Neural cell (in vitro differentiated cells): ENCODE results near the gene ADIG. TPM values are rescaled to one million over a fixed set of nuclear protein-coding genes. Genes with fewer than 3 reads are reported as not detected.

ENCODE experiments used
- H2AFZ ChIP-seq: fragments of 200-600, 300-800 bp; sonication (generic), shearing (Covaris generic); 2 replicates; pipeline ENCODE4 v1.6.0; 2014; ENCODE audit warnings: low read depth, mild to moderate bottlenecking, antibody characterized with exemption, low read length, moderate library complexity
- H3F3A ChIP-seq: fragments of 200-600 bp; shearing (Covaris generic); 2 replicates; pipeline ENCODE4 v1.6.1; 2016; ENCODE audit warnings: mild to moderate bottlenecking, moderate library complexity, mixed read lengths, antibody characterized with exemption, low read length; ENCODE audit not compliant: insufficient read depth, poor library complexity, severe bottlenecking
- H3K27ac ChIP-seq: fragments of 200-600, 300-800 bp; sonication (generic), shearing (Covaris generic); 2 replicates; pipeline ENCODE4 v1.5.1; 2014; ENCODE audit warnings: mild to moderate bottlenecking, low read length, moderate library complexity
- H3K27me3 ChIP-seq: fragments of 300-800, 200-600 bp; sonication (generic), shearing (Covaris generic); 2 replicates; pipeline ENCODE4 v1.6.0; 2014; ENCODE audit warnings: mild to moderate bottlenecking, low read depth, low read length, moderate library complexity; ENCODE audit not compliant: insufficient read depth
- H3K36me3 ChIP-seq: fragments of 300-800, 200-600 bp; sonication (generic), shearing (Covaris generic); 2 replicates; pipeline ENCODE4 v1.5.1; 2014; ENCODE audit warnings: mild to moderate bottlenecking, antibody characterized with exemption, low read length, moderate library complexity; ENCODE audit not compliant: insufficient read depth
- H3K4me2 ChIP-seq: fragments of 300-800, 200-600 bp; sonication (generic), shearing (Covaris generic); 2 replicates; pipeline ENCODE4 v1.6.0; 2014; ENCODE audit warnings: mild to moderate bottlenecking, low read length
- H3K4me3 ChIP-seq: fragments of 300-800, 200-600 bp; sonication (generic), shearing (Covaris generic); 2 replicates; pipeline ENCODE4 v1.5.1; 2014; ENCODE audit warnings: mild to moderate bottlenecking, low read length, moderate library complexity
- H3K79me2 ChIP-seq: fragments of 200-600 bp; shearing (Covaris generic); replicated peaks from 2 replicates; pipeline ENCODE4 v1.6.0; 2014; ENCODE audit warnings: mild to moderate bottlenecking, low read length, moderate library complexity; ENCODE audit not compliant: insufficient read depth
- H3K9ac ChIP-seq: fragments of 300-800, 200-600 bp; sonication (generic), shearing (Covaris generic); 2 replicates; pipeline ENCODE4 v1.6.1; 2016; ENCODE audit warnings: mild to moderate bottlenecking, low read length, mixed read lengths
- H3K9me2 ChIP-seq: fragments of 200-600 bp; shearing (Covaris generic); 2 replicates; pipeline ENCODE4 v1.6.1; 2016; ENCODE audit warnings: mild to moderate bottlenecking, low read length, mixed read lengths; ENCODE audit not compliant: insufficient read depth
- H3K9me3 ChIP-seq: fragments of 200-600, 300-800 bp; sonication (generic), shearing (Covaris generic); 2 replicates; pipeline ENCODE4 v1.6.1; 2016; ENCODE audit warnings: mild to moderate bottlenecking, mixed run types, low read length, moderate library complexity, mixed read lengths
- H4K20me1 ChIP-seq: fragments of 200-600 bp; shearing (Covaris generic); 2 replicates; pipeline ENCODE4 v1.6.1; 2016; ENCODE audit warnings: mild to moderate bottlenecking, mixed run types; ENCODE audit not compliant: insufficient read depth
- CTCF ChIP-seq: fragments of 450-650 bp; IDR thresholded peaks from 2 replicates; pipeline ENCODE4 v1.5.1; 2014; ENCODE audit warnings: antibody characterized with exemption, mild to moderate bottlenecking, moderate library complexity; ENCODE audit not compliant: poor library complexity, severe bottlenecking
- EP300 ChIP-seq: fragments of 450-650 bp; conservative IDR thresholded peaks from 2 replicates; pipeline ENCODE4 v1.6.1; 2014; ENCODE audit warnings: antibody characterized with exemption, mild to moderate bottlenecking, moderate library complexity; ENCODE audit not compliant: poor library complexity, severe bottlenecking
- EZH2 ChIP-seq: fragments of 200-600, 300-800 bp; shearing (Covaris generic), sonication (generic); IDR thresholded peaks from 2 replicates; pipeline ENCODE4 v1.6.1; 2014; ENCODE audit warnings: antibody characterized with exemption, low read length, borderline replicate concordance, mild to moderate bottlenecking; ENCODE audit not compliant: insufficient read depth, poor library complexity, severe bottlenecking
- MXI1 ChIP-seq: fragments of 450-650 bp; conservative IDR thresholded peaks from 2 replicates; pipeline ENCODE4 v1.6.1; 2014; ENCODE audit warnings: antibody characterized with exemption, mild to moderate bottlenecking; ENCODE audit not compliant: poor library complexity, severe bottlenecking
- POLR2AphosphoS5 ChIP-seq: IDR thresholded peaks from 2 replicates; pipeline ENCODE4 v1.6.1; 2012
- RAD21 ChIP-seq: fragments of 450-650 bp; conservative IDR thresholded peaks from 2 replicates; pipeline ENCODE4 v1.6.1; 2014; ENCODE audit warnings: antibody characterized with exemption, mild to moderate bottlenecking, moderate library complexity
- REST ChIP-seq: IDR thresholded peaks from 2 replicates; pipeline ENCODE4 v1.6.1; 2012; ENCODE audit warnings: borderline replicate concordance
- SMC3 ChIP-seq: fragments of 450-650 bp; conservative IDR thresholded peaks from 2 replicates; pipeline ENCODE4 v1.6.1; 2014; ENCODE audit warnings: antibody characterized with exemption, mild to moderate bottlenecking, moderate library complexity; ENCODE audit not compliant: poor library complexity
- TAF1 ChIP-seq: IDR thresholded peaks from 2 replicates; pipeline ENCODE4 v1.6.1; 2012; ENCODE audit warnings: low read depth
- polyA plus RNA-seq: library from polyadenylated mRNA; depleted of rRNA; stranded (reverse); fragments of >200 nt; gene quantifications from 2 replicates; pipeline ENCODE4 v1.2.3, GENCODE V29; 2014

ADIG gene
- polyA plus RNA-seq, 1 donor from 2014 or later, result not detected

GRCh38 chr20:38551056-38551626 is 29.9 kb upstream of the ADIG start:
- Histone ChIP-seq H3K9ac (no peak overlapping the region), H2AFZ (no peak overlapping the region), H3K27me3 (no peaks in the 10 kb centered on the region), H3K27ac (no peak overlapping the region), H3K9me2 (no peaks in the 10 kb centered on the region), H3K36me3 (peaks cover 12% of the 10 kb centered on the region), H4K20me1 (no peaks in the 10 kb centered on the region), H3K79me2 (no peaks in the 10 kb centered on the region), H3K4me2 (no peak overlapping the region), H3K4me3 (no peak overlapping the region), H3K9me3 (no peaks in the 10 kb centered on the region), H3F3A (no peaks in the 10 kb centered on the region)
- no peak for TF ChIP-seq POLR2AphosphoS5
- TF ChIP-seq EP300, result no peak
- no peak for TF ChIP-seq MXI1
- no peak for TF ChIP-seq EZH2
- TF ChIP-seq RAD21, result no peak

- no peaks in the 10 kb centered on the region for H3F3A ChIP-seq
- no peak overlapping the region for H3K27ac ChIP-seq
- no peak overlapping the region for H3K4me2 ChIP-seq
- no peaks in the 10 kb centered on the region for H3K27me3 ChIP-seq
- H3K4me3 ChIP-seq, result no peak overlapping the region
- H3K9me3 ChIP-seq, result no peaks in the 10 kb centered on the region
- no peaks in the 10 kb centered on the region for H3K79me2 ChIP-seq
- peaks cover 13% of the 10 kb centered on the region for H3K36me3 ChIP-seq
- no peaks in the 10 kb centered on the region for H3K9me2 ChIP-seq
- no peak overlapping the region for H2AFZ ChIP-seq
- no peak for TF ChIP-seq EP300
- no peak for TF ChIP-seq REST
- no peak for TF ChIP-seq RAD21
- TF ChIP-seq EZH2, result no peak
- TF ChIP-seq POLR2AphosphoS5, result no peak
- no peak for TF ChIP-seq TAF1
- no peak for TF ChIP-seq SMC3
- TF ChIP-seq CTCF, result no peak
- no peak for TF ChIP-seq MXI1
- no peak overlapping the region for H3K9ac ChIP-seq
- no peaks in the 10 kb centered on the region for H4K20me1 ChIP-seq
Observed at GRCh38 chr20:38554986-38555385, 26.0 kb upstream of the ADIG start.

- H3K27me3 ChIP-seq, result no peaks in the 10 kb centered on the region
- H3K36me3 ChIP-seq, result peaks cover 13% of the 10 kb centered on the region
- no peaks in the 10 kb centered on the region for H3K79me2 ChIP-seq
- no peaks in the 10 kb centered on the region for H3K9me3 ChIP-seq
- no peak overlapping the region for H3K9ac ChIP-seq
- H3F3A ChIP-seq, result no peaks in the 10 kb centered on the region
- H4K20me1 ChIP-seq, result no peaks in the 10 kb centered on the region
- H3K9me2 ChIP-seq, result no peaks in the 10 kb centered on the region
- TF ChIP-seq REST (no peak), EP300 (no peak), SMC3 (no peak), TAF1 (no peak), EZH2 (no peak), CTCF (no peak), POLR2AphosphoS5 (no peak)
- no peak overlapping the region for H3K4me3 ChIP-seq
- no peak overlapping the region for H2AFZ ChIP-seq
- no peak overlapping the region for H3K4me2 ChIP-seq
- no peak overlapping the region for H3K27ac ChIP-seq
Observed at GRCh38 chr20:38555395-38555794, 25.6 kb upstream of the ADIG start.
